Measurements from ENCODE around the gene KCNMA1. TPM values are rescaled to one million over a fixed set of nuclear protein-coding genes. Genes with fewer than 3 reads are reported as not detected.

The KCNMA1 gene
- total RNA-seq, 3 donors from 2014 or later = 45.4 to 312 (median 62.4) TPM

DNA sequence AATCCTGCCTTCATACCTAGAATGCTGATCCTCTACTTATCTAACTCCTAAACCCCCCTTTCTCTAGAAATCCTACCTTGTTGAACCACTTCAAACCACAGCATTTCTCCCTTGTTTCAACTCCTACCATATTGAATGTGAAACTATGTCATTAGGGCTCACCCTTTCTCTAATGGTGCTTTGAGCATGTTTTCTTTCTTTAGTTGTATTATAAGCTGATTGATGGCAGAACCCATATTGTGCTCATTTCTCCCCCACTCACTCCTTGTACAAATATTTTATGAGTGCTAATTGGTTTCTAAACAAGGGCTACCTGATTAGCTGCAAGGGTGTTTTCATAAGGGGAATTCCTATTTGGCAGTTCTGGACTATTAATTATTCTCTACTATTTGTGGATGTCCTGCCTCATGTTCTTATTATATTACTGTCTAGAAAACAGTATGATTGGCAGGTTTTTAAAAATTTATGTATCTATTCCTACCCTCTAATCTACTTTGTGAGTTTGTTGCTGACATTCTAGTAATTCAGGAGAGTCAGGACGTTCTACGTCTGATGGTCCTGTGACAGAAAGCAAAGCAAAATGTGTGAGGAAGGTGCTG is 765.8 kb downstream of the KCNMA1 start:
- TF ChIP-seq, protein P1, sequence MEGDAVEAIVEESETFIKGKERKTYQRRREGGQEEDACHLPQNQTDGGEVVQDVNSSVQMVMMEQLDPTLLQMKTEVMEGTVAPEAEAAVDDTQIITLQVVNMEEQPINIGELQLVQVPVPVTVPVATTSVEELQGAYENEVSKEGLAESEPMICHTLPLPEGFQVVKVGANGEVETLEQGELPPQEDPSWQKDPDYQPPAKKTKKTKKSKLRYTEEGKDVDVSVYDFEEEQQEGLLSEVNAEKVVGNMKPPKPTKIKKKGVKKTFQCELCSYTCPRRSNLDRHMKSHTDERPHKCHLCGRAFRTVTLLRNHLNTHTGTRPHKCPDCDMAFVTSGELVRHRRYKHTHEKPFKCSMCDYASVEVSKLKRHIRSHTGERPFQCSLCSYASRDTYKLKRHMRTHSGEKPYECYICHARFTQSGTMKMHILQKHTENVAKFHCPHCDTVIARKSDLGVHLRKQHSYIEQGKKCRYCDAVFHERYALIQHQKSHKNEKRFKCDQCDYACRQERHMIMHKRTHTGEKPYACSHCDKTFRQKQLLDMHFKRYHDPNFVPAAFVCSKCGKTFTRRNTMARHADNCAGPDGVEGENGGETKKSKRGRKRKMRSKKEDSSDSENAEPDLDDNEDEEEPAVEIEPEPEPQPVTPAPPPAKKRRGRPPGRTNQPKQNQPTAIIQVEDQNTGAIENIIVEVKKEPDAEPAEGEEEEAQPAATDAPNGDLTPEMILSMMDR (IDR thresholded peaks at IDR 0.05) = no peak
- no peaks in the 10 kb centered on the region for H3K36me3 ChIP-seq (ENCODE audit: low read depth)
- ATAC-seq (no peak), DNase-seq (no peak)
- no peak overlapping the region for H3K4me3 ChIP-seq
- no peaks in the 10 kb centered on the region for H3K9me3 ChIP-seq
- intact Hi-C loops (cut with DNase I, micrococcal nuclease) = no loop called here
- no peaks in the 10 kb centered on the region for H3K4me1 ChIP-seq (ENCODE audit: low read depth)

DNA sequence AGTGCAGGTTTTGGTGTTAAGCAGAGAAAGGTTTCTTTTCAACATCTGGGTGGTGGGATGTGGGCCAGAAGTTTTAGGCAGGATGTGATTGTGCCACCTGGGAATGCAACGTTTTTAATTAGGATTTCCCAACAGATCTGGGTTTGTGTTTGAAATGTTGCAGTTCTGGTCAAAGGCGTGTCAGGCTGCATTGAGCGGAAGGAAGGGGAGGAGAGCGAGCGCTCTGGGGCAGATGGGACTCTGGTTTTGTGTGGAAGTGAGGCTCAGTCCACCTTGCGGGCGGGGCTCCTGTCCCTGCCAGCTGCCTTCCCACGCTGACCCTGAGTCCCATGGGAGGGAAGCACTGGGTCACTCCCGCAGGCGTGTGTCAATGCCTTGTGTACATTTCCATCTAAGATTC is 767.7 kb downstream of the KCNMA1 start:
- TF ChIP-seq, protein P1 (IDR thresholded peaks at IDR 0.05) = no peak
- H3K9me3 ChIP-seq = no peaks in the 10 kb centered on the region
- no peaks in the 10 kb centered on the region for H3K4me1 ChIP-seq (ENCODE audit: low read depth)
- ATAC-seq = no peak
- intact Hi-C loops (cut with DNase I, micrococcal nuclease) = no loop called here
- no peak for DNase-seq
- H3K4me3 ChIP-seq = no peak overlapping the region
- H3K36me3 ChIP-seq (ENCODE audit: low read depth) = no peaks in the 10 kb centered on the region

DNA sequence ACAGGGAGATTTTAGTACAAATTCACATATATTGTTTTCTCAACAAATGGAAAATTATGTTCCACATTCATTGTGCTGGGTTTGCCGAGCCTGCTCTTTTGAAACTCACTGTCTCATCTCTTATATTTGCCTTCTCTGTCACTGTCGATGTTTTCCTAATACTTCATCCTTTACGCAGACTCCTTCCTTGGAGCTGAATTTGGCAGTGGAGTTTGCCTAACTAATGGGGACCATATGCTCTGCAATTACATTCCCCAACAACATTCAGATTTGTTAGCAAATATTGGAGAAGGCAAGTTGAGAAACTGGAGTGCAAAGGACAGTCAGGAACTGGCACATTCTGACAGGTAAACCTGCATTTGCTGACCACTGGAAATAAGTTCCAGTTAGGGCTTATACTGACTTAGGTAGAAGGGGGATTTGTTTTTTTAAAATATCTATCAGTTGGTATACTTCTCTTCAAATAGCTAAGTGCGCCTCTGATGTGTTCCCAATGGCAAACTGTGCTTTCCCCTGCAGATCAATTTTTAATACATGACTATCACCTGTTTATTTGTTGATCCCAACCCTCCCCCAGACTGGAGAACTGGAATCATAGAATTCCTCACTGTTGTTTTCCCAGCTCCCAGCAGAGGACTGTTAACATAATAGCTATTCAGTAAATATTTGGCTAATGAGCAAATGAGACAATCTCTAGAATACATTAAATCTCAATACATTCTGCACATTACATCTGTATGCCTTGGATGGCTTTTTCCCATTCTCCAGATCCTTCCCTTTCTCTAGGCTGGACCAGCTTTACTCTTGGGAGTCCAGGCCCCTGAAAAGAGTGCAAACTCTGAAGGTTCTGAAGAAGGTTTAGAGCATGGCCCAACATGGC is 769.3 kb downstream of the KCNMA1 start:
- intact Hi-C loops (cut with DNase I, micrococcal nuclease) = no loop called here
- H3K9me3 ChIP-seq = no peaks in the 10 kb centered on the region
- no peak overlapping the region for H3K4me3 ChIP-seq
- TF ChIP-seq, protein P1 (IDR thresholded peaks at IDR 0.05) = no peak
- ATAC-seq (no peak), DNase-seq (no peak)
- no peaks in the 10 kb centered on the region for H3K36me3 ChIP-seq (ENCODE audit: low read depth)
- no peaks in the 10 kb centered on the region for H3K4me1 ChIP-seq (ENCODE audit: low read depth)

DNA sequence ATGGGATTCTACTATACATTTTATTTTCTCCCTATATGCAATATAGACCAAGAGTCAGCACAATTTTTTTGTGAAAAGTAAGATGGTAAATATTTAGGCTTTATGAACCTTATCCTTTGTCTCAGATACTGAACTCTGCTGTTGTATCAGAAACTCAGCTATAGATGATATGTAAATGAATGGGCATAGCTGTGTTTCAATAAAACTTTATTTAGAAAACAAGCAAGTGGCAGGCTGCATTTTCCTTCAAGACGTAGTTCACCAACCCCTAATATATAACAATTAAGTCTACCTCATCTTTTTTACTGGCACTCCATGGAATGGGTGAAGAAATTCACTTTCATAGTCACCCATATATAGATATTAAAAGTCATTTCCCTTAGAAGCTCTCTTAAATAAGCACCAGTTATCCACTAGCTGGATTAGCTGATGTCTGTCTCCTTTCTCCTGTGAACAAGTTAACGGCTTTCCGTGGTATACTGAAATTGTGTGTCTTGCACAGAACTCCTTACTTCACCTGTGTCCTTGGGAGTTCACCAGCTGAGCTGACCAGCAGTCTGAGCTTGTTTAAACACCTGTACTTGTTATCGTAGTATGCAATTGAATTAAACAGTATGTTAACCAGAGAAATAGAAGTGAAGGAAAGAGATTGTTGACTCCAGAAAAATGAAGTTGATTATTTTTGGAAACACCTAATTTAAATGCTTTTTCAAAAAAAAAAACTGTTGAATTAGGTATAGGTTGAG is 770.6 kb downstream of the KCNMA1 start:
- no peaks in the 10 kb centered on the region for H3K36me3 ChIP-seq (ENCODE audit: low read depth)
- H3K4me3 ChIP-seq = no peak overlapping the region
- intact Hi-C loops (cut with DNase I, micrococcal nuclease) = no loop called here
- H3K9me3 ChIP-seq = no peaks in the 10 kb centered on the region
- ATAC-seq (no peak), DNase-seq (no peak)
- TF ChIP-seq, protein P1 (IDR thresholded peaks at IDR 0.05) = no peak
- H3K4me1 ChIP-seq (ENCODE audit: low read depth) = no peaks in the 10 kb centered on the region

DNA sequence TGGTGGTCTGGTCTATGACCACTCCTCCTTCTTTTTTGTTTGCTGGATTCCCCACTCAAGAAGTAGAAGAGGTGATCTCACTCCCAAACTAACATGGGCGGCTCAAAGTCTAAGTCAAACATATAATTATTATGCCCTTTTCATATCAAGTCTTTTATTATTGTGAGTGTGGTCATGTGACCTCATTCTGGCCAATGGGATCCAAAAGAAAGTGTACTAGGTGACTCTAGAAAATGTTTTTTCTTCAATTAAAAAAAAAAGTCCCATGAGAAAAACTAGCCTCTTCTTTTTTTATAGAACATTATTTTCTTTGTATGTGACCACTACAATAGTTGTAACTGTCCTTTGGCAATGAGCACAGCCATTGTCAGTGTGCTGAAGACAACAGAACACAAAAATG is 772.7 kb downstream of the KCNMA1 start:
- intact Hi-C loops (cut with DNase I, micrococcal nuclease) = no loop called here
- no peaks in the 10 kb centered on the region for H3K9me3 ChIP-seq
- no peak for DNase-seq
- no peak for ATAC-seq
- no peaks in the 10 kb centered on the region for H3K4me1 ChIP-seq (ENCODE audit: low read depth)
- TF ChIP-seq, protein P1 (IDR thresholded peaks at IDR 0.05) = no peak
- H3K36me3 ChIP-seq (ENCODE audit: low read depth) = no peaks in the 10 kb centered on the region
- no peak overlapping the region for H3K4me3 ChIP-seq
